A673 (cell line): ENCODE measurements around the gene TAGLN2.

Experiments
- CTCF ChIP-seq: fragments of 300-800, 200-600 bp; sonication (generic); conservative IDR thresholded peaks from 2 replicates; pipeline ENCODE4 v1.5.1; 2017; ENCODE audit warnings: low read depth, mild to moderate bottlenecking, antibody characterized with exemption, low read length, moderate library complexity, mixed read lengths
- EZH2 ChIP-seq: fragments of 200-600 bp; sonication (generic); IDR thresholded peaks from 2 replicates; pipeline ENCODE4 v1.6.1; 2017; ENCODE audit warnings: borderline replicate concordance, low read depth, mild to moderate bottlenecking, mixed read lengths, antibody characterized with exemption, low read length; ENCODE audit not compliant: poor library complexity, severe bottlenecking

GRCh38 chr1:159877695-159878444, 47.4 kb downstream of the TAGLN2 start:
- TF ChIP-seq CTCF (no peak), EZH2 (no peak)
